ENCODE results near the gene ENPP6. TPM values are rescaled to one million over a fixed set of nuclear protein-coding genes. Genes with fewer than 3 reads are reported as not detected.

ENPP6 gene
- polyA plus RNA-seq, 1 experiment: not detected

DNA sequence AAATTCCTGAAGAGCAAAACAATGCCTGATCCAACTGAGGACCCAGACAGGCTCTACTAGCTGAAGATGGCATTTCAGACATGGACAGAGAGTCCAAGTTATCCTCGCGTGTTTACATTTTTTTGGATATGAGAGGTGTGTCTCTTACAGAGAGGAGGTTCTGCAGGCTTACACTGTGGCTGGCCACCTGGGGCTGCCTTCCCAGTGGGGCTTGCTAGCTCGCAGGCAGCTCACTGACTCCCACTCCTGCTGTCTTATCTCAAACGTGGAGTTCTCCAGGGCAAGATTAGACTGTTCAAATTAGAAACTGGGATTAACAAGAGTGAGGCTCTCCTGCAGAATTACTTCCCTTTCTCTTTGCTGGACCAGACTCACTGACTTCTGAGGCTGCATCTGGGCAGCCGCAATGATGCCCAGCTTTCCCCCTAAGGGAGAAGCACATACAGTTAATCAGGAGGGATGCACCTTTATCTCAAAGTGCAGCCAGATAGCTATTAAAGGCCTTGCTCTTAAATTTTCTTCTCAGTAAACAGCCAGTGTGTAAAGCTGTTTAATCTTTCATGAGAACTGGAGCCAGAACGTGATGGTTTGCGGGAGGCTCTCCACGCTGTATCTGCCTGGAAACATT, 123.0 kb downstream of the ENPP6 start:
- TF ChIP-seq, protein P1, sequence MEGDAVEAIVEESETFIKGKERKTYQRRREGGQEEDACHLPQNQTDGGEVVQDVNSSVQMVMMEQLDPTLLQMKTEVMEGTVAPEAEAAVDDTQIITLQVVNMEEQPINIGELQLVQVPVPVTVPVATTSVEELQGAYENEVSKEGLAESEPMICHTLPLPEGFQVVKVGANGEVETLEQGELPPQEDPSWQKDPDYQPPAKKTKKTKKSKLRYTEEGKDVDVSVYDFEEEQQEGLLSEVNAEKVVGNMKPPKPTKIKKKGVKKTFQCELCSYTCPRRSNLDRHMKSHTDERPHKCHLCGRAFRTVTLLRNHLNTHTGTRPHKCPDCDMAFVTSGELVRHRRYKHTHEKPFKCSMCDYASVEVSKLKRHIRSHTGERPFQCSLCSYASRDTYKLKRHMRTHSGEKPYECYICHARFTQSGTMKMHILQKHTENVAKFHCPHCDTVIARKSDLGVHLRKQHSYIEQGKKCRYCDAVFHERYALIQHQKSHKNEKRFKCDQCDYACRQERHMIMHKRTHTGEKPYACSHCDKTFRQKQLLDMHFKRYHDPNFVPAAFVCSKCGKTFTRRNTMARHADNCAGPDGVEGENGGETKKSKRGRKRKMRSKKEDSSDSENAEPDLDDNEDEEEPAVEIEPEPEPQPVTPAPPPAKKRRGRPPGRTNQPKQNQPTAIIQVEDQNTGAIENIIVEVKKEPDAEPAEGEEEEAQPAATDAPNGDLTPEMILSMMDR (IDR thresholded peaks at IDR 0.05; ENCODE audit: insufficient read depth, low read depth, low read length): no peak
- ChIA-PET POLR2A (no interaction called here), CTCF (no interaction called here)
- Histone ChIP-seq H3K27me3 (ENCODE audit: control insufficient read depth, insufficient read depth, low read length) (no peaks in the 10 kb centered on the region; the same call in 1 of the 2 replicates), H3K4me3 (ENCODE audit: low read depth, low read length) (no peak overlapping the region), H3K36me3 (ENCODE audit: control insufficient read depth, insufficient read depth, low read length) (no peaks in the 10 kb centered on the region)
- DNase-seq (ENCODE audit: low read depth): no peak

DNA sequence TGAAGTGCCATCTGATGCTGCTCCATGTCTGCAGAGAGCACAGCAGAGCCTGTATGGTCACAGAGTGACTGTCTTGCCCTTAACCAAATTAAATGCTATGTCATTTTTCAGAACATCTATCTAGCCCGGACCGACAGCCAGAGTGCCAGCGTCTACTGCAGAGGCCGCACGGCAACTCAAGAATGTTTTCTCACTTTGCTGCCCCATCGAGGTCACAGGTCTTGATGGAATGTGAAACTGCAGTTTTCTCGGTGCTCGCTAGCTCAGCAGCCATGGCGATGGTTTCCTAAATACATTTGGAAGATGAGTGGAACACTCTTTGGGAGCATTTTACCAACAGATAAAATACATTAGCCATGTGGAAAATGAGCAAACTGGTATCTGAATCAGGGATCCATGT, 125.7 kb downstream of the ENPP6 start:
- POLR2A ChIA-PET: no interaction called here
- Histone ChIP-seq H3K27me3 (ENCODE audit: control insufficient read depth, insufficient read depth, low read length) (no peaks in the 10 kb centered on the region), H3K4me3 (ENCODE audit: low read depth, low read length) (no peak overlapping the region), H3K36me3 (ENCODE audit: control insufficient read depth, insufficient read depth, low read length) (no peaks in the 10 kb centered on the region)
- TF ChIP-seq, protein P1 (IDR thresholded peaks at IDR 0.05; ENCODE audit: insufficient read depth, low read depth, low read length): no peak
- DNase-seq (ENCODE audit: low read depth): no peak
- CTCF ChIA-PET: no interaction called here

DNA sequence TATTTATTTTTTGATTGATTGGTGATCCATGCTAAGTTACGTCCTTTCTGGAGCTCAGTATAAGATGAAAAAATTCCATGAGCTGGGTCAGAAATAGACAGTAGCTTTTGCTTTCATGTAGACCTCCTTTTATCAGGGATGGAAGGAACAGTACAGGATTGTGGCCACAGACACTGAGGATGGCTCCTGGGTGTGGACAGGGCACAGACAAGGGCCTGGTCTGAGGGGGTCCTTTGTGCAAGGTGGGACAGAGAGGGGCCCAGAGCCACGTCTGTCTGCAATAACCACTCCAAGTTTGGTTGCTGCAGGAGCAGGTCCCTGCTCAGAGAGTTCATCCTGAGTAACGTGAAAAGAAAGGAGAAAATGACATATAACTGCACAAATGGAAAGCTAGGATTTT, 127.1 kb downstream of the ENPP6 start:
- Histone ChIP-seq H3K27me3 (ENCODE audit: control insufficient read depth, insufficient read depth, low read length) (no peaks in the 10 kb centered on the region), H3K36me3 (ENCODE audit: control insufficient read depth, insufficient read depth, low read length) (no peaks in the 10 kb centered on the region), H3K4me3 (ENCODE audit: low read depth, low read length) (no peak overlapping the region)
- ChIA-PET POLR2A (no interaction called here), CTCF (no interaction called here)
- no peak for DNase-seq (ENCODE audit: low read depth)
- TF ChIP-seq, protein P1 (IDR thresholded peaks at IDR 0.05; ENCODE audit: insufficient read depth, low read depth, low read length): no peak

DNA sequence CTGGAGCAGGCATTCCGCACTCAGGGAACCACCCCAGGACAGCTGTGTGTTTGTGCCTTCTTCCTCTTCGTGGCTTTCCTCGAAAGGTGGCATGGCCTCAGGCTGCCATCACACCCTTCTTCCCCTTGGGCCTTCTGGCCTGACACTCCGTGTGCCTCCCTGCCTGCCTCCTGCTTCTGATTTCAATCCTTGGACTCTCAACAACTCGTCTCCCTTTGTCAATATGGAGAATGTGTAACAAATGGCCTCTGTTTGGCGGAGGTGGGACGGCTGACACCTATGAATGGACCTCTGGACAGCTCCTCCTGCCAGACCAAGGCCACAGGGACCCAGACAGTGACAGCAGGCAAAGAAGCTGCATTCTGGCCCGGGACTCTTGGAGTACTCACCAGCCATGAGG, 137.0 kb downstream of the ENPP6 start:
- Histone ChIP-seq H3K27me3 (ENCODE audit: control insufficient read depth, insufficient read depth, low read length) (no peaks in the 10 kb centered on the region), H3K36me3 (ENCODE audit: control insufficient read depth, insufficient read depth, low read length) (no peaks in the 10 kb centered on the region), H3K4me3 (ENCODE audit: low read depth, low read length) (no peak overlapping the region)
- no peak for DNase-seq (ENCODE audit: low read depth)
- ChIA-PET POLR2A (no interaction called here), CTCF (no interaction called here)
- TF ChIP-seq, protein P1 (IDR thresholded peaks at IDR 0.05; ENCODE audit: insufficient read depth, low read depth, low read length): no peak

DNA sequence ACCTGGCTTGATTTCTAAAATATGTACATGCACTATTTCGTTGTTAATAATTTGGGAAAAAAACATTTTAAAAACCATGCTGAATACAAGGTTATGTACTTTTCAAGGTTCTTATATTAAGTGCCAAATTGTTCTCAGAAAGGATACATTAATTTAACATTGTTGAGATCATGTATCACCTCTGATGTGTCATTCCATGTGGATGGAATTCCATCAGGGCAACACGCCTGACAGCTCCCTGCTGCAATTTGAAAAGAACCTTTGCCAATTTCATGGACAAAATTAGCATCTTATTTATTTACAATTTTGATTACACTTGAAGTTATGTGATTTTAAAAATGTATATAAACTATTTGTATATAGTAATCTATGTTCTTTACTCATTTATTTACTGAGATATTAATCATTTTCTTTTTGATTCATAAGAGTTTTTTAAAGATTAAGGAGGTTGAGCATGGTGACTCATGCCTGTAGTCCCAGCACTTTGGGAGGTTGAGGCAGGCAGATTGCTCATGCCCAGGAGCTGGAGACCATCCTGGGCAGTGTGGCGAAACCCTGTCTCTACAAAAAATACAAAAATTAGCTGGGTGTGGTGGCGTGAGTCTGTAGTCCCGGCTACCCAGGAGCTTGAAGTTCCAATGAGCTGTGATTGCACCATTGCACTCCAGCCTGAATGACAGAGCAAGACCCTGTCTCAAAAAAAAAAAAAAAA, 142.8 kb downstream of the ENPP6 start:
- no peak overlapping the region for H3K4me3 ChIP-seq (ENCODE audit: low read depth, low read length)
- no peak for DNase-seq (ENCODE audit: low read depth)
- TF ChIP-seq, protein P1 (IDR thresholded peaks at IDR 0.05; ENCODE audit: insufficient read depth, low read depth, low read length): no peak
- H3K36me3 ChIP-seq (ENCODE audit: control insufficient read depth, insufficient read depth, low read length): no peaks in the 10 kb centered on the region
- CTCF ChIA-PET: no interaction called here
- POLR2A ChIA-PET: no interaction called here
- no peaks in the 10 kb centered on the region for H3K27me3 ChIP-seq (ENCODE audit: control insufficient read depth, insufficient read depth, low read length)
